HG02943 (cell line): ENCODE results near the gene TTC7B.

Experiments used
- ATAC-seq: cut with Tn5 transposase; IDR thresholded peaks from one replicate; pipeline ENCODE4 v1.9.1; 2021; ENCODE audit warnings: mild to moderate bottlenecking, low read depth, moderate library complexity; ENCODE audit not compliant: unreplicated experiment

TTC7B gene

GRCh38 chr14:90505531-90505930 lies 310.7 kb downstream of the TTC7B start:
- ATAC-seq = no peak

GRCh38 chr14:90504643-90505042 lies 311.6 kb downstream of the TTC7B start:
- no peak for ATAC-seq

GRCh38 chr14:90503582-90503981 lies 312.6 kb downstream of the TTC7B start:
- ATAC-seq = no peak

GRCh38 chr14:90502760-90503159 lies 313.5 kb downstream of the TTC7B start:
- ATAC-seq = no peak

GRCh38 chr14:90500665-90501370 lies 315.4 kb downstream of the TTC7B start:
- no peak for ATAC-seq

- no peak for ATAC-seq
Observed at GRCh38 chr14:90499908-90500664, 316.1 kb downstream of the TTC7B start.

- no peak for ATAC-seq
Observed at GRCh38 chr14:90499121-90499520, 317.1 kb downstream of the TTC7B start.

GRCh38 chr14:90498198-90498597 lies 318.0 kb downstream of the TTC7B start:
- ATAC-seq = no peak

GRCh38 chr14:90496379-90496778 lies 319.9 kb downstream of the TTC7B start:
- no peak for ATAC-seq

GRCh38 chr14:90495357-90496276 lies 320.6 kb downstream of the TTC7B start:
- ATAC-seq = no peak

- ATAC-seq = no peak
Observed at GRCh38 chr14:90491911-90492531, 324.2 kb downstream of the TTC7B start.

- no peak for ATAC-seq
Observed at GRCh38 chr14:90491221-90491885, 324.9 kb downstream of the TTC7B start.

GRCh38 chr14:90490720-90491050 lies 325.5 kb downstream of the TTC7B start:
- no peak for ATAC-seq

GRCh38 chr14:90489916-90490719 lies 326.1 kb downstream of the TTC7B start:
- no peak for ATAC-seq

- no peak for ATAC-seq
Observed at GRCh38 chr14:90489306-90489705, 326.9 kb downstream of the TTC7B start.

- ATAC-seq = no peak
Observed at GRCh38 chr14:90488256-90488655, 328.0 kb downstream of the TTC7B start.

GRCh38 chr14:90487462-90487861 lies 328.8 kb downstream of the TTC7B start:
- no peak for ATAC-seq

GRCh38 chr14:90487031-90487430 lies 329.2 kb downstream of the TTC7B start:
- ATAC-seq = no peak

- no peak for ATAC-seq
Observed at GRCh38 chr14:90484291-90484690, 331.9 kb downstream of the TTC7B start.
